Neural progenitor cell (in vitro differentiated cells): ENCODE measurements around the gene RBM42.

ENCODE experiments used
- CTCF ChIP-seq: fragments of 200-600 bp; sonication (generic); IDR thresholded peaks from 2 replicates; pipeline ENCODE4 v1.5.1; 2017; ENCODE audit warnings: antibody characterized with exemption, mild to moderate bottlenecking
- EZH2 ChIP-seq: fragments of 200-600 bp; sonication (generic); IDR thresholded peaks from 2 replicates; pipeline ENCODE4 v1.6.1; 2017; ENCODE audit warnings: antibody characterized with exemption, mild to moderate bottlenecking, moderate library complexity

- peak; percentile 73 for TF ChIP-seq CTCF
- TF ChIP-seq EZH2 = no peak
These were observed 36.6 kb upstream of the RBM42 start for GRCh38 chr19:35592226-35592625.
